Measurements from ENCODE around the gene CFTR.
A peak's percentile ranks its signal among the peaks of the same experiment; 100 is the strongest.

Gene CFTR

DNA sequence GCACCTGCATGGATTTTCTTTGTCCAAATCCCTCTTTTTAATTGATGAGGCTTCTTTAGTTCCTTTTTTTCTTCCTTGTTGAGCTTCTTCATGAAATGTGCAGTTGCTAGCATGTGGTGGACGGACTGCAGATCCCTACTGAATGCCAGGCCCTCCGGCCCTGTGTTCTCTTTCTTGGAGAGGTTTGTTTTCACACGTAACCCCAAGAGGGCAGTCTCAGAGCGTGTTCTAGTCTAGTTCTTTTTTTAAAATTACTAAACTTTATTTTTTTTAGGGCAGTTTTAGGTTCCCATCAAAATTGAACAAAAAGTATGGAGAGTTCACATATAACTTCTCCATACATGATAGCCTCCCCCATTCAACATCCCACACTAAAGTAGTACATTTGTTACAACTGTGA, 190.0 kb downstream of the CFTR start:
- TF ChIP-seq, protein P1, sequence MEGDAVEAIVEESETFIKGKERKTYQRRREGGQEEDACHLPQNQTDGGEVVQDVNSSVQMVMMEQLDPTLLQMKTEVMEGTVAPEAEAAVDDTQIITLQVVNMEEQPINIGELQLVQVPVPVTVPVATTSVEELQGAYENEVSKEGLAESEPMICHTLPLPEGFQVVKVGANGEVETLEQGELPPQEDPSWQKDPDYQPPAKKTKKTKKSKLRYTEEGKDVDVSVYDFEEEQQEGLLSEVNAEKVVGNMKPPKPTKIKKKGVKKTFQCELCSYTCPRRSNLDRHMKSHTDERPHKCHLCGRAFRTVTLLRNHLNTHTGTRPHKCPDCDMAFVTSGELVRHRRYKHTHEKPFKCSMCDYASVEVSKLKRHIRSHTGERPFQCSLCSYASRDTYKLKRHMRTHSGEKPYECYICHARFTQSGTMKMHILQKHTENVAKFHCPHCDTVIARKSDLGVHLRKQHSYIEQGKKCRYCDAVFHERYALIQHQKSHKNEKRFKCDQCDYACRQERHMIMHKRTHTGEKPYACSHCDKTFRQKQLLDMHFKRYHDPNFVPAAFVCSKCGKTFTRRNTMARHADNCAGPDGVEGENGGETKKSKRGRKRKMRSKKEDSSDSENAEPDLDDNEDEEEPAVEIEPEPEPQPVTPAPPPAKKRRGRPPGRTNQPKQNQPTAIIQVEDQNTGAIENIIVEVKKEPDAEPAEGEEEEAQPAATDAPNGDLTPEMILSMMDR (IDR thresholded peaks at IDR 0.05): no peak

DNA sequence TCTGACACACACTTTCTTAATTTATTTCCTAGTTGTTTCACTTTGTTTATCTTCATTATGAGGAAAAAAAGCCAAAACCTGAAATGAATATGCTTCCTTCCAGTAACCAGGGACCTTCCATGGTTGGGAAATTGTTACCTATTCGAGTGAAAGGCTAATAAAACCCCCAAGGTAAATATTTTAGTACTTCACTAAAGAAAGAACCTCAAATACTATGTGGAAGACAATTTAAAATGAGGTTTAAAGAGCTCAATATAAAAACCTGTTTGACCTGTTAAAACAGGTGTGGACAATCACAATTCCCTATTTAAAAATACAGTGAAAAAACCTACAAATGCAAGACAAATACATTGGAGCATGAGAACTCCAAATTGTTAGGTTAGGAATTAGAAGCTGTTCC, 192.6 kb downstream of the CFTR start:
- TF ChIP-seq, protein P1 (IDR thresholded peaks at IDR 0.05): no peak

DNA sequence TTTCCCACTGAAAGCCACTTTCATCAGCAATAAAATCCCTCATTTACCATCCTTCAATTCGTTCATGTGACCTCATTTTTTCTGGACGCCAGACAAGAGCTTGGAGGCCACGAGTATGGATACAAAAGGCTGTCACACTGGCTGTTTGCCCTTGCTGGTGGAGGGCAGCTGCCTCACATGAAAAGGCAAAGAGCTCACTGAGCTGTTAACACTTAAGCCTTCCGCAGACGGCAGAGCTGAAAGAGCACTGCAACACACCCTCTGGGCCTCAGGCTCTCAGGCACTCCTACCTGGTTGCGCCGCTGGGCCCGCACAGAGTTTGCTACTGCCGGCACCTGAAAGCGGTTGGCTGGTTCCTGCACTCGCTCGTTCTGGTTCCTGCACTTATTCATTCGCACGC, 193.5 kb downstream of the CFTR start:
- TF ChIP-seq, protein P1 (IDR thresholded peaks at IDR 0.05): no peak

DNA sequence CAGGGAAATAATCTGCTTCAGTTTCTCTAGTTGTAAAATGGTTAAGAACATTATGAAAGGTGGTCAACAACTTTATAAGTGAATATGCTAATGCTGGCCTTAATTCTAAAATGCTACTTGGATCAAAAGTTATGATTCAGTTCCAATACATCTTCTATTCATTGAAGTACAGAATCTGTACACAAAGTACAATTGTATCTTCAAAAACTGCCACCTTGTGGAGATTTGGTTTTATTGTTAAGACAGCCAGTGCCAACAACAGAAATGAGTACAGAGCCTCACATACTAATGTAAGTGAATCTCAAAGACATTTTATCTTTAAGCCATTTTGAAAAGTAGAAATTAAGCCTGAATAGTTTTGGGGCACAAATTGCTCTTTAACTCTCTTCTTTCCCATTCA, 194.0 kb downstream of the CFTR start:
- TF ChIP-seq, protein P1 (IDR thresholded peaks at IDR 0.05): peak; percentile 62

DNA sequence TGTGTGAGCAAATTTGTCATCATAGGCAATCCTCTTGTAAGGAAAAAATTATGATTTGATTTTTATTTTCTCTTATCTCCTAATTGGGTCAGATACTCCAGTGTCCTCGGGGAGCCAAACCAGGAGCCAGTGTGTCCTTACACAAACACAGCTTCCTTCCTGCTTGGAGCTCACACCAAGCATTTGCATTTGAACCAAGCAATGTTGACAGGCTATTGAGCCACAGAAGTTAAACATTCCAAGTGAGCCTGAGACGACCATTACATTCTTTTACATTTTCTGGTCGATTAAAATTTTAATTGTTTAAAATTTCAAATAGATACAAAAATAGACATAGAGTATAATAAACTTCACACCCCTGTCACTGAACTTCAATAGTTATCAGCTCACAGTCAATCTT, 194.8 kb downstream of the CFTR start:
- TF ChIP-seq, protein P1 (IDR thresholded peaks at IDR 0.05): no peak

DNA sequence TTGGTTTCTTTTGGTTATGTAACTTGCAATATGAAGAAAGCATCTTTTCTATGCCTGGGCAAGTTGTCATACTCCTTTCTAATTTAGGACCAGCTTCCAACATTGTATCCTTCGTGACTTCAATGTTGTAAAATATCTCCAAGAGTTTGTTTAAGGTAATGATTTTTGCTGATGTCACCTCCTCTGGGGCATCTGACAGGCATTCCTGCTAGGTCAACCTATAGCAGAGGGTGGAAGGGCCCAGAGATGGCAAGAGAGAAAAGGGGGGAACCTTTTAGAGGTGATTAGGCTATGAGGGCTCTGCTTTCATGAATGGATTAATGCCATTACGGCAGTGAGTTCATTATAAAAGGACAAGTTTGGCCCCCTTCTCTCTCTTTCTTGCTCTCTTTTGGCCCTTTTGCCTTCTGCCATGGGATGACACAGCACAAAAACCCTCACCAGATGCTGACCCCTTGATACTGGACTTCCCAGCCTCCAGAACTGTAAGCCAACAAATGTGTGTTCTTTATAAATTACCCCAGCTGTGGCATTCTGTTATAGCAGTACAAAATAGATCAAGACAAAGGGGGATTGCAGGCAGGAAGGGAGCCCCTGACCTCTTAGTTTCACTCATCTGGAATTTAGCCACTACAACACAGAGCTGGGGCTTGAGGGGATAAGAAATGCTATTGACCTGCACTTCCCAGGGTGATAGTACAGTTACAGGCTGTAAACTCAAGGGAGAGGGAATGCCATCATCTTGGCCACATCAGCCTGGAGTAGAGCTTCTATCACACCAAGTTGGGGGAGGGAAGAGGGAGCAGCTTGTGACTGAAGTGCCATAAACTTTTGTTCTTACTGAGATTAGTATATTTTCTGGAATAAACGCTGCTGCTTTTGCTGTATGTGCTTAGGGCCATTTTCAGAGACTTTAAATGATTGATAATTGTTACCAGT, 195.9 kb downstream of the CFTR start:
- TF ChIP-seq, protein P1 (IDR thresholded peaks at IDR 0.05): no peak

DNA sequence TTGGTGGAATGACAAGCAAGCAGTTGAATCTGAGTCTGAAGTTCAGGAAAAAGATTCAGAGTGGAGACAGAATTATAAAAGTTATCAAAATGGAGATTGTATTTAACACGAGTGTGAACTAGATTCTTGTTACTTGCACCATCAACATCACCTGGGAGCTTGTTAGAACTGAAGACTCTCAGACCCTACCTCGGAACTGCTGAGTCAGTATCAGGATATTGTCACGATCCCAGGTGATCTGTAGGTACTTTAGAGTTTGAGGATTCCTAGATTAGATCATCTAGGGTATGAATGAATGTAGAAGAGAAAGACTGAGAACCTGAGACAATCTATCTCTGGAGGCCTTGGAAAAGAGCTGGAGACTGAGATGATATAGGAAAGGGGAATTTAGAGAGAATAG, 199.3 kb downstream of the CFTR start:
- TF ChIP-seq, protein P1 (IDR thresholded peaks at IDR 0.05): no peak
